ENCODE measurements around the gene INTS1.

INTS1 gene

DNA sequence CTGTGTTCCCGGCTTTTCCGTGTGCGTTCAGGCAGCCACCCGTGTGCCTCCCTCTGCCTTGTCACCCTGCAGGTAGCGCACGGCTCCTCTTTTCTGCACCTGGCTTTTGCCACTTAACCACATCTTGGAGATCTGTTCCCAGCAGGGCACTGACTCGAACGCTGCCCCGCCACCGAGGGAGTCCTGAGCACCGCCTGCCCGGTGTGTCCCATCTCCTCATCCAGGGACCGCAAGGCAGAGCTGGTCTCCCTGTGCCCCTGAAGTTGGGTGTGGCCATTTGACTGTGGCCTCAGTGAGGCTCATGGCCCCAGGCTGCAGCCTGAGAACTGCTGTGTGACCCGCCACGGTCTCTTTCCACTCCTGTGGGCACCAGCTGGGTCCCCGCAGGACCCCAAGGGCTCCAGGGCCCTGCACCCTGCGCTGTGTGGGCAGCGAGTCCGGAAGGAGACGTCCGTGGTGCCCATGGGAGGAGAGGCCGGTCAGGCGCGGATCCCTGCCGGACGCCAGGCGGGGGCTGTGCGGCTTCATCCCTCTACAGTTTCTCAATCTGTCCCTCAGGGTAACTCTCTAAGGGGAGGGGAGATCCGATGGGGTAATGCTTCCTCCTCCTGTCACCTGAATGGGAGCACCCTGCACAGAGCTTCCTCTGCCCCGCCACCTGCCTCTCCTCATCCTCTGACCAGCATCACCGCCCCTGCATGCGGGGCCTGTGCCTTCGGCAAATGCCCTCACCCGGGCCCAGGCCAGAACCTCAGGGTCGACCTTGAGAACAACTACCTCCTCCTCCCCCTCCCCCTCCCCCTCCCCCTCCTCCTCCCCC lies 1.8 kb upstream of the INTS1 start:
- TF ChIP-seq ZFX (IDR thresholded peaks at IDR 0.05), result no peak
- TF ChIP-seq, protein P1, sequence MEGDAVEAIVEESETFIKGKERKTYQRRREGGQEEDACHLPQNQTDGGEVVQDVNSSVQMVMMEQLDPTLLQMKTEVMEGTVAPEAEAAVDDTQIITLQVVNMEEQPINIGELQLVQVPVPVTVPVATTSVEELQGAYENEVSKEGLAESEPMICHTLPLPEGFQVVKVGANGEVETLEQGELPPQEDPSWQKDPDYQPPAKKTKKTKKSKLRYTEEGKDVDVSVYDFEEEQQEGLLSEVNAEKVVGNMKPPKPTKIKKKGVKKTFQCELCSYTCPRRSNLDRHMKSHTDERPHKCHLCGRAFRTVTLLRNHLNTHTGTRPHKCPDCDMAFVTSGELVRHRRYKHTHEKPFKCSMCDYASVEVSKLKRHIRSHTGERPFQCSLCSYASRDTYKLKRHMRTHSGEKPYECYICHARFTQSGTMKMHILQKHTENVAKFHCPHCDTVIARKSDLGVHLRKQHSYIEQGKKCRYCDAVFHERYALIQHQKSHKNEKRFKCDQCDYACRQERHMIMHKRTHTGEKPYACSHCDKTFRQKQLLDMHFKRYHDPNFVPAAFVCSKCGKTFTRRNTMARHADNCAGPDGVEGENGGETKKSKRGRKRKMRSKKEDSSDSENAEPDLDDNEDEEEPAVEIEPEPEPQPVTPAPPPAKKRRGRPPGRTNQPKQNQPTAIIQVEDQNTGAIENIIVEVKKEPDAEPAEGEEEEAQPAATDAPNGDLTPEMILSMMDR (conservative IDR thresholded peaks at IDR 0.05), result no peak
- peak overlapping the region; percentile 81 for H3K27ac ChIP-seq

DNA sequence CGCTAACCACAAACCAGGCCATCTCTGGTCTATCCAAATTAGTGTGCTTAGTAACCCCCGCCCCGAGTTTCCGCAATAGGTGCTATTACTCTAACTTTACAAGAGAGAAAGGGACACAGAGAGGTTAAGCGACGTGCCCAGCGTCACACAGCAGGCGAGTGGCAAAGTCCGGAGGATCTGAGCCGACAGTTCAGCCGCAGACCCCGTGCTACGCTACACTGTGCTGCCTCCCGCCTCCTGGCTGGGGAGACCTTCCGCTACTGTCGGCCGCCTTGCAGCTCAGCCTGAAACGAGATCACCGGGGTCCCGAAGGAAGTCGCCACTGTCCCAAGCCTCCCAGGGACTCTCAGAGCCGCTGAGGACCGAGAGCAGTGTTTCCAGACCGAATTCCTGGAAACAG lies 799 bp downstream of the INTS1 start:
- peak overlapping the region; percentile 81 for H3K27ac ChIP-seq
- no peak for TF ChIP-seq ZFX (IDR thresholded peaks at IDR 0.05)
- TF ChIP-seq, protein P1 (conservative IDR thresholded peaks at IDR 0.05), result no peak

DNA sequence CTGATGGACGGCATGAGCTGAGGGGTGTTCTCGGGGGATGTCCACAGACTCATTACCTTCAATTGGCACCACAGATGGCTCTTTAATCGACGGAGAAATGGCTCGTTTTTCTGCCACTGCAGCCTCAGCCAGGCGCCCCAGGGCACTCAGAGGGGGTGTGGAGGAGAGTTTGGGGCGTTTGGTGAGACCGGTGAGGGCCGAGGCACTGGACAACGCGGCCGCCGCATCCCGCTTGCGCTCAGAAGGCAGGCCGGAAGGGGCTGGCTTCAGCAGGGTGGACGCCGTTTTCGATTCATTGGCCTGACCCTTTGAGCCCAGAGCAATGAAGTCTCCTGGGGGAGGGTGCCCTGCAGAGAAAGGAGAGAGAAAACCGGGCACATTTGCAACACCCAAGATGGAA lies 1.3 kb downstream of the INTS1 start:
- TF ChIP-seq ZFX (IDR thresholded peaks at IDR 0.05), result no peak
- TF ChIP-seq, protein P1 (conservative IDR thresholded peaks at IDR 0.05), result no peak
- H3K27ac ChIP-seq, result peak overlapping the region; percentile 81; the same call in 1 of the 2 replicates

DNA sequence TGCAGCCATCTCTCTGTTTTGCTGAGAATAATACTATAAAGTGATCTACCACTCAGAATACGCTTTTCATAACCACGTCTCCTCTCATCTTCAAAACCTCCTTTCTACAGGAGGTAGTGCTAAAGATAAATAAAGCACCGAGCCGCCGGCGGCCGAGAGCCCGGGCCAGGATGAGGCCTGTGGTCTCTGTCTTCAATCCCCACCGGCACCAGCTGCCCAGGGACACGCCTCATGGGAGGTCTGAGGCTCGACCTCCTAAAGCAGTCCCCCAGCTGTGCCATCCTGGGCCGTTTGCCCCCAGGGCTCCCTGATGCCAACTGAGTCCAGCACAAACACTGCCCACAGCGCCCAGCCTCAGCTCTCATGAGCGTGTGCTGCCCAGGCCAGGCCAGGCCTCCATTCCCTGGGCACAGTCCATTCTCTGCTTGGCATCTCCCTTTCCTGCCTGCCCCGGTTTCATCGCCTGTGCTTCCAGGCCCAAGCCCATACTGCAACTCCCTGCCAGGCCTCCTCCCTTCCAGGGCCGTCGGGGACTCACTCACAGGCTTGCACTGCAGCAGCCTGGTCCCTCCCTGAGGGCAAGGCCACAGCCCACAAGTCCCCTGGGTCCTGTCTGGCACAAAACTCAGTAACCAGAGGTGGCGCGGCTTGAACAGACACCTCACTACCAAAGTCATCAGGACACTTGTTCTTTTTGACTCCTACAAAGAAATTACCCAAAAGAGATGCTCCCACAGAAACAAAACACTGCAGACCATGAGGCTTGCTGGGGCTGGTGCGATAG lies 2.5 kb downstream of the INTS1 start:
- no peak overlapping the region for H3K27ac ChIP-seq
- TF ChIP-seq, protein P1 (conservative IDR thresholded peaks at IDR 0.05), result no peak
- no peak for TF ChIP-seq ZFX (IDR thresholded peaks at IDR 0.05)

DNA sequence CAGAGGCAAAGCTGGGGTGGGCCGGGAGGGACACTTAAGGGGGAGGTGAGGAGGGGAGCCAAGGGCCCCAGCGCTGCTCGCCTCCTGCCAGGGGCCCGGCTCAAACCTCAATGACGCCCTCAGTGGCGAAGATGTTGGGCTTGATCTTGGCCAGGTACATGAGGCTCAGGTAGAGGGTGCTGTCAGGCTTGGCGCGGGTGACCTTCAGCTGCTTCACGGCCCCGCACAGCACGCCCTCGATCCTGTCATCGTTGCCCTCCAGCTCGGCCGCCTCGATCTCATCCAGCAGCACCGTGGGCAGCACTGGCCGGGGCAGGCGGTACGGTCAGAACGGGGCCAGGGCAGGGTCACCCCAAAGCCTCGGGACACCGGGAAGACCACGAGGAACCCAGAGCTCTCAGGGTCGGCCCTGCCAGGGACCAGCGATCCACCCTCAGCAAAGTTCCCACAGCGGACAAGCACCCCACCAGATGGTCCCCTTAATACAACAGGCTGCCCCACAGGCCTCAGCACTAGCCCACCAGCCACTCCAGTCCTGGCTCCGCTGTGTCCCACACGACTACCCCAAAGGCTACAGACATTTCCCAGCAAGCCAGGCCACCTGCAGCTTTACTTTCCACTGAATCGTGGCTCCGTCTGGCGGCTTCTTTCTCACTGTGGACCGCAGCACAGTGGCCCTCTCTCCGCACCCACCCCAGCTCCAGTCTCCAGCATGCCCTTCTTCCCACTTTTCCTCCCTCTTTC lies 4.0 kb downstream of the INTS1 start:
- TF ChIP-seq, protein P1 (conservative IDR thresholded peaks at IDR 0.05), result no peak
- TF ChIP-seq ZFX (IDR thresholded peaks at IDR 0.05), result no peak
- H3K27ac ChIP-seq, result no peak overlapping the region

DNA sequence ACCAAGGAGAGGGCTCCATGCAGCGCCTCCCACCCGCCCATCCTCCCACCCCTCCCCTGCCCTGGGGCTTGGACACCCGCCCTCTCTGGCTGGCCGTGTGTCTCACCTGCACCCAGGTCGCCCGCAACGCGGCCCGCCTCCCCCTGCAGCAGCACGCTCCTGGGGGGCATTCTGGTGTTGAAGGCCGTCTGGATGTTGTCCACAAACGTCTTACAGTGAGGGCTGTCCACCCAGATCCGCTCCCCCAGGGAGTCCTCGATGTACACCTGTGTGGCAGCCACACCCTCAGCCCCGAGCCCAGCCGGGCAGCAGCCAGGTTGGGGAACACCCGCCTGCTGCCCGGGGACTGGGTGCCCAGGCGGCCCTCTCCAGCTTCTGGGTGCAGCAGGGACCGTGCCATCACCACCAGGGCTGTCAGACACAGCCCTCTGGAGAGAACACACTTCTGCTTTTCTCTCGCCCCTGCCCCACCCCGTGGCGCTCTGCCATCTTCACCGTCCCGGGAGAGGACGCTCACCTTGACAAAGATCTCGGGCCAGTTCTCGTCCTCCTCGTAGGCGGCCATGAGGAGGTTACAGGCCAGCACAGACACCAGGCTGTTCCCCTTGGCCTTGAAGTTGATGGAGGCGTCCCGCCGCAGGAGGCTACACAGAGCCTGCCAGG lies 4.7 kb downstream of the INTS1 start:
- no peak overlapping the region for H3K27ac ChIP-seq
- TF ChIP-seq, protein P1 (conservative IDR thresholded peaks at IDR 0.05), result no peak
- TF ChIP-seq ZFX (IDR thresholded peaks at IDR 0.05), result no peak

Data from C4-2B (cell line).